H1 (cell line): ENCODE data around the gene ABCC9. TPM values are rescaled to one million over a fixed set of nuclear protein-coding genes. Genes with fewer than 3 reads are reported as not detected.

Experiments used
- CTCF ChIA-PET: fragments of 300-600 bp; sonication (Branson Sonifier 250); formaldehyde crosslinking; loops from one replicate; lab custom pipeline; 2021; ENCODE audit not compliant: partially characterized antibody; lab: Charles Lee
- POLR2A ChIA-PET: fragments of 300-600 bp; sonication (Branson Sonifier 250); formaldehyde crosslinking; loops from one replicate; lab custom pipeline; 2021; ENCODE audit warnings: inconsistent platforms; ENCODE audit not compliant: partially characterized antibody; lab: Charles Lee
- DNase-seq, 2 experiments: peaks; one replicate each; pipeline versions ENCODE4 v3.0.0 to v3.0.0-alpha.2; 2010 to 2022; ENCODE audit warnings: low spot score in 2 of 2, low read depth in 1 of 2, mixed read lengths in 1 of 2
- FAIRE-seq: peaks from 2 replicates; lab custom pipeline; 2011; peaks lifted over from hg19 to GRCh38; lab: Jason Lieb, UNC
- H2AFZ ChIP-seq: 2 replicates; pipeline ENCODE4 v1.8.1; 2012; ENCODE audit warnings: low read length, inconsistent platforms
- H2AK5ac ChIP-seq: 2 replicates; pipeline ENCODE4 v1.6.1; 2013; ENCODE audit warnings: low read depth, low read length
- H2BK120ac ChIP-seq: replicated peaks from 2 replicates; pipeline ENCODE3; 2013; ENCODE audit warnings: low read depth, low read length, inconsistent platforms
- H2BK12ac ChIP-seq: 2 replicates; pipeline ENCODE4 v1.6.1; 2013; ENCODE audit warnings: low read depth, low read length
- H2BK15ac ChIP-seq: 2 replicates; pipeline ENCODE4 v1.6.1; 2013; ENCODE audit warnings: low read length
- H2BK20ac ChIP-seq: 2 replicates; pipeline ENCODE4 v1.6.1; 2013; ENCODE audit warnings: low read length
- H2BK5ac ChIP-seq: 2 replicates; pipeline ENCODE4 v1.6.1; 2013; ENCODE audit warnings: low read depth, low read length
- H3K14ac ChIP-seq: 2 replicates; pipeline ENCODE4 v1.6.1; 2013; ENCODE audit warnings: inconsistent platforms; ENCODE audit not compliant: insufficient read length
- H3K18ac ChIP-seq: 2 replicates; pipeline ENCODE4 v1.6.1; 2013; ENCODE audit warnings: low read length; ENCODE audit errors: extremely low read depth
- H3K23ac ChIP-seq: 2 replicates; pipeline ENCODE4 v1.6.1; 2013; ENCODE audit warnings: inconsistent platforms; ENCODE audit not compliant: insufficient read length
- H3K23me2 ChIP-seq: 2 replicates; pipeline ENCODE4 v1.6.1; 2013; ENCODE audit warnings: low read depth, low read length
- H3K27ac ChIP-seq: 2 replicates; pipeline ENCODE4 v1.6.1; 2011; ENCODE audit warnings: low read depth, low read length, inconsistent platforms
- H3K27me3 ChIP-seq, 4 experiments: replicated peaks in 1 of 4; 1 replicate in 1 of 4; 2 replicates in 3 of 4; pipeline versions ENCODE4 v1.6.1 to v1.8.1; 2011 to 2013; ENCODE audit warnings: low read length in 3 of 4, mild to moderate bottlenecking in 3 of 4, inconsistent platforms in 2 of 4, mixed read lengths in 2 of 4, moderate library complexity in 1 of 4; ENCODE audit not compliant: control insufficient read depth in 3 of 4, insufficient read depth in 3 of 4; ENCODE audit errors: extremely low read depth in 1 of 4
- H3K36me3 ChIP-seq, 4 experiments: 2 replicates each; pipeline versions ENCODE4 v1.6.1 to v1.8.1; 2011 to 2013; ENCODE audit warnings: mild to moderate bottlenecking in 4 of 4, low read length in 3 of 4, moderate library complexity in 2 of 4, control low read depth in 1 of 4, inconsistent platforms in 1 of 4; ENCODE audit not compliant: insufficient read depth in 4 of 4, control insufficient read depth in 2 of 4
- H3K4ac ChIP-seq: replicated peaks from 2 replicates; pipeline ENCODE3; 2013; ENCODE audit warnings: low read length, low read depth, mixed read lengths, inconsistent platforms; ENCODE audit not compliant: insufficient read length
- H3K4me1 ChIP-seq, 4 experiments: replicated peaks in 1 of 4; 1 replicate in 1 of 4; 2 replicates in 3 of 4; pipeline versions ENCODE4 v1.6.1 to v1.8.1; 2011 to 2013; ENCODE audit warnings: low read length in 3 of 4, inconsistent platforms in 2 of 4, mixed read lengths in 1 of 4; ENCODE audit not compliant: insufficient read depth in 4 of 4, control insufficient read depth in 3 of 4
- H3K4me2 ChIP-seq, 2 experiments: 2 replicates each; pipeline versions ENCODE4 v1.6.1 to v1.8.1; 2011 to 2013; ENCODE audit warnings: low read depth in 2 of 2, low read length in 2 of 2, control low read depth in 1 of 2, inconsistent platforms in 1 of 2, mild to moderate bottlenecking in 1 of 2; ENCODE audit not compliant: insufficient read depth in 1 of 2
- H3K4me3 ChIP-seq, 4 experiments: fragments of 200-600, 300-600 bp in 1 of 4; sonication (generic), shearing (Covaris generic), sonication (Bioruptor Twin) in 1 of 4; 2 replicates each; pipeline versions ENCODE4 v1.5.1 to v1.8.1; 2011 to 2016; ENCODE audit warnings: low read length in 4 of 4, low read depth in 3 of 4, control low read depth in 2 of 4, inconsistent platforms in 2 of 4, mild to moderate bottlenecking in 2 of 4, mixed read lengths in 1 of 4, moderate library complexity in 1 of 4; ENCODE audit not compliant: insufficient read depth in 2 of 4; ENCODE audit errors: extremely low read depth in 1 of 4
- H3K56ac ChIP-seq: replicated peaks from 2 replicates; pipeline ENCODE3; 2013; ENCODE audit warnings: low read depth, mild to moderate bottlenecking, mixed read lengths, low read length, inconsistent platforms; ENCODE audit not compliant: insufficient read length
- H3K79me1 ChIP-seq: 2 replicates; pipeline ENCODE4 v1.6.1; 2013; ENCODE audit warnings: low read depth, low read length, control low read depth
- H3K79me2 ChIP-seq, 2 experiments: 2 replicates each; pipeline versions ENCODE4 v1.6.1 to v1.8.1; 2012 to 2013; ENCODE audit warnings: low read length in 2 of 2, mild to moderate bottlenecking in 2 of 2, inconsistent platforms in 1 of 2; ENCODE audit not compliant: insufficient read depth in 2 of 2, control insufficient read depth in 1 of 2
- H3K9ac ChIP-seq, 4 experiments: replicated peaks in 1 of 4; 1 replicate in 1 of 4; 2 replicates in 3 of 4; pipeline versions ENCODE4 v1.6.1 to v1.8.1; 2011 to 2013; ENCODE audit warnings: low read depth in 3 of 4, low read length in 3 of 4, control low read depth in 2 of 4, mild to moderate bottlenecking in 2 of 4, moderate library complexity in 2 of 4, inconsistent platforms in 1 of 4; ENCODE audit errors: extremely low read depth in 1 of 4
- H3K9me3 ChIP-seq, 2 experiments: 2 replicates each; pipeline versions ENCODE4 v1.6.1 to v1.8.1; 2012 to 2013; ENCODE audit warnings: mild to moderate bottlenecking in 2 of 2, moderate library complexity in 2 of 2, control low read depth in 1 of 2, inconsistent platforms in 1 of 2, low read depth in 1 of 2, low read length in 1 of 2, mixed read lengths in 1 of 2; ENCODE audit not compliant: insufficient read depth in 2 of 2
- H4K20me1 ChIP-seq, 2 experiments: replicated peaks in 1 of 2; 2 replicates each; pipeline versions ENCODE3 to v1.8.1; 2011 to 2013; ENCODE audit warnings: inconsistent platforms in 2 of 2, low read length in 2 of 2, mild to moderate bottlenecking in 1 of 2; ENCODE audit not compliant: insufficient read depth in 2 of 2, control insufficient read depth in 1 of 2
- H4K5ac ChIP-seq: 2 replicates; pipeline ENCODE4 v1.6.1; 2013; ENCODE audit warnings: low read length, low read depth, mixed read lengths, inconsistent platforms; ENCODE audit not compliant: insufficient read length
- H4K8ac ChIP-seq: 2 replicates; pipeline ENCODE4 v1.8.0; 2013; ENCODE audit warnings: mild to moderate bottlenecking, moderate library complexity, low read length, inconsistent platforms; ENCODE audit not compliant: insufficient read depth; ENCODE audit errors: extremely low read depth
- H4K91ac ChIP-seq: replicated peaks from 2 replicates; pipeline ENCODE3; 2013; ENCODE audit warnings: low read length, mixed read lengths, inconsistent platforms; ENCODE audit not compliant: insufficient read length
- ATF3 ChIP-seq: IDR thresholded peaks from 2 replicates; pipeline ENCODE4 v1.6.1; 2011; ENCODE audit warnings: low read depth, mild to moderate bottlenecking, low read length; ENCODE audit not compliant: insufficient read depth
- BACH1 ChIP-seq: IDR thresholded peaks from 2 replicates; pipeline ENCODE4 v1.6.1; 2012; ENCODE audit warnings: low read length, improper control_type of control experiment
- BRCA1 ChIP-seq: IDR thresholded peaks from 2 replicates; pipeline ENCODE4 v1.6.1; 2012; ENCODE audit warnings: low read depth, low read length, improper control_type of control experiment
- CBX5 ChIP-seq: fragments of 300-800, 300-1000 bp; sonication (generic); IDR thresholded peaks from 2 replicates; pipeline ENCODE4 v1.7.1; 2016; ENCODE audit warnings: antibody characterized with exemption, low read length, low read depth
- EGR1 ChIP-seq: IDR thresholded peaks from 2 replicates; pipeline ENCODE4 v1.6.1; 2011; ENCODE audit warnings: low read depth, low read length, borderline replicate concordance
- MAX ChIP-seq: IDR thresholded peaks from 2 replicates; pipeline ENCODE4 v1.6.1; 2012; ENCODE audit warnings: inconsistent platforms
- NRF1 ChIP-seq: IDR thresholded peaks from 2 replicates; pipeline ENCODE4 v1.6.1; 2011; ENCODE audit warnings: mild to moderate bottlenecking, low read depth, low read length, improper control_type of control experiment
- POU5F1 ChIP-seq: IDR thresholded peaks from 2 replicates; pipeline ENCODE4 v1.6.1; 2011; ENCODE audit warnings: low read depth, mild to moderate bottlenecking, low read length, moderate library complexity
- RFX5 ChIP-seq: IDR thresholded peaks from 2 replicates; pipeline ENCODE4 v1.6.1; 2011; ENCODE audit warnings: low read depth, low read length, improper control_type of control experiment, borderline replicate concordance
- SIX5 ChIP-seq: IDR thresholded peaks from 2 replicates; pipeline ENCODE4 v1.6.1; 2011; ENCODE audit warnings: mild to moderate bottlenecking, low read depth, low read length
- SP1 ChIP-seq: IDR thresholded peaks from 2 replicates; pipeline ENCODE4 v1.6.1; 2011; ENCODE audit warnings: low read depth, low read length
- TBP ChIP-seq: IDR thresholded peaks from 2 replicates; pipeline ENCODE4 v1.6.1; 2011; ENCODE audit warnings: low read depth, low read length, improper control_type of control experiment
- TEAD4 ChIP-seq: IDR thresholded peaks from 2 replicates; pipeline ENCODE4 v1.6.1; 2012; ENCODE audit warnings: low read depth, low read length, inconsistent platforms, mixed read lengths
- WGBS, 2 experiments: shearing (Covaris generic) in 1 of 2; methylation state at CpG; one replicate each; pipeline versions ENCODE4 v1.1.6 to v1.1.7; 2013 to 2015; ENCODE audit warnings: low lambda C conversion rate in 2 of 2, mixed read lengths in 2 of 2, inconsistent platforms in 1 of 2, low coverage in 1 of 2, missing lambda C conversion rate in 1 of 2; ENCODE audit not compliant: insufficient replicate concordance in 2 of 2, insufficient coverage in 1 of 2, insufficient read length in 1 of 2; ENCODE audit errors: extremely low coverage in 1 of 2, missing lambda C conversion rate in 1 of 2; 5-methylcytosine and 5-hydroxymethylcytosine counted together
- polyA plus RNA-seq, 7 experiments: library from polyadenylated mRNA; depleted of rRNA in 3 of 7; stranded (reverse) in 5 of 7; unstranded in 2 of 7; fragments of >200 nt in 5 of 7; fragments of 200-250 nt in 2 of 7; gene quantifications; 1 replicate in 5 of 7; 2 replicates in 1 of 7; 4 replicates in 1 of 7; pipeline versions ENCODE4 v1.2.1 to v1.2.3, GENCODE V29; 2011 to 2013; ENCODE audit warnings: missing spikeins in 2 of 7, mixed read lengths in 2 of 7
- total RNA-seq: library from RNA; stranded (reverse); fragmentation: NEBNext Ultra II Directional; extraction: Animal tissue kit (Norgen Biotek cat#: 25700); gene quantifications from 2 replicates; pipeline ENCODE4 v1.2.1, GENCODE V29; 2021

Gene ABCC9
- total and polyA plus RNA-seq, 2 of the 8 experiments (the other 6 are each of a cell fraction or from before 2014, with no cell fraction given), result under 0.01 TPM; not detected in 1

- FAIRE-seq, result no peak
- Histone ChIP-seq H3K27ac (no peak overlapping the region), H3K9me3 (no peaks in the 10 kb centered on the region), H2BK120ac (no peak overlapping the region), H3K4ac (no peak overlapping the region), H2AK5ac (no peak overlapping the region), H2BK20ac (no peak overlapping the region), H3K14ac (no peak overlapping the region), H3K23me2 (no peaks in the 10 kb centered on the region), H3K79me2 (no peaks in the 10 kb centered on the region), H2AFZ (no peak overlapping the region), H2BK12ac (no peak overlapping the region), H3K4me3 (no peak overlapping the region), H4K91ac (no peak overlapping the region), H3K18ac (no peak overlapping the region), H4K5ac (no peak overlapping the region), H3K27me3 (no peaks in the 10 kb centered on the region), H3K36me3 (no peaks in the 10 kb centered on the region), H3K79me1 (no peaks in the 10 kb centered on the region), H4K8ac (no peak overlapping the region), H4K20me1 (no peaks in the 10 kb centered on the region), H3K9ac (no peak overlapping the region), H3K4me1 (no peaks in the 10 kb centered on the region), H2BK5ac (no peak overlapping the region), H3K4me2 (no peak overlapping the region), H3K23ac (no peak overlapping the region), H3K56ac (no peak overlapping the region), H2BK15ac (no peak overlapping the region)
- ChIA-PET CTCF (interaction anchor here (0.7 to 1.1 kb wide), 3 partner anchors 9 to 178 kb away, joined by 3 to 6 read pairs (median 3); no protein-coding TSS in a partner anchor), POLR2A (no interaction called here)
- TF ChIP-seq SP1, result no peak
- no peak for TF ChIP-seq MAX
- TF ChIP-seq SIX5, result no peak
- no peak for TF ChIP-seq RFX5
- no peak for TF ChIP-seq TBP
- TF ChIP-seq NRF1, result no peak
- TF ChIP-seq BRCA1, result no peak
- TF ChIP-seq POU5F1, result no peak
- TF ChIP-seq CBX5, result no peak
- TF ChIP-seq TEAD4, result no peak
- no peak for TF ChIP-seq EGR1
- no peak for TF ChIP-seq BACH1
- no peak for TF ChIP-seq ATF3
- 87% methylated on average over 2 of the region's 2 CpGs; no CpG with 5 or more reads in 1 of the 2 experiments for whole genome bisulfite sequencing, 2 experiments
- no peak for DNase-seq
These were observed 91.3 kb downstream of the ABCC9 start for GRCh38 chr12:21849878-21850277.
